ENCODE results near the gene TNFAIP8.

TNFAIP8 gene

GRCh38 chr5:119355685-119356611 is at the start of gene TNFAIP8:
TNFAIP8 (plus strand) TSS chr5:119356019; CDS start chr5:119356091, 72 bp downstream.
- peak; percentile 49 for DNase-seq
- in situ Hi-C loops (cut with HindIII; ENCODE audit: low pct_ligation_motif_present, low pct_unique_long_range_greater_than_20kb, low sequenced_read_pairs): no loop called here

- in situ Hi-C loops (cut with HindIII; ENCODE audit: low pct_ligation_motif_present, low pct_unique_long_range_greater_than_20kb, low sequenced_read_pairs): no loop called here
- DNase-seq: no peak
These were observed 48.6 kb upstream of the TNFAIP8 start for GRCh38 chr5:119307170-119307569.

- in situ Hi-C loops (cut with HindIII; ENCODE audit: low pct_ligation_motif_present, low pct_unique_long_range_greater_than_20kb, low sequenced_read_pairs): no loop called here
- no peak for DNase-seq
These were observed 46.5 kb upstream of the TNFAIP8 start for GRCh38 chr5:119309326-119309725.

- in situ Hi-C loops (cut with HindIII; ENCODE audit: low pct_ligation_motif_present, low pct_unique_long_range_greater_than_20kb, low sequenced_read_pairs): no loop called here
These were observed 44.1 kb upstream of the TNFAIP8 start for GRCh38 chr5:119311688-119312087.

GRCh38 chr5:119312403-119312802 is 43.4 kb upstream of the TNFAIP8 start:
- in situ Hi-C loops (cut with HindIII; ENCODE audit: low pct_ligation_motif_present, low pct_unique_long_range_greater_than_20kb, low sequenced_read_pairs): no loop called here
- no peak for DNase-seq

More at GRCh38 chr5:119311688-119312087, 44.1 kb upstream of the TNFAIP8 start:
- DNase-seq: no peak

GRCh38 chr5:119313197-119313596 is 42.6 kb upstream of the TNFAIP8 start:
- in situ Hi-C loops (cut with HindIII; ENCODE audit: low pct_ligation_motif_present, low pct_unique_long_range_greater_than_20kb, low sequenced_read_pairs): no loop called here
- DNase-seq: no peak

GRCh38 chr5:119313658-119314605 is 41.9 kb upstream of the TNFAIP8 start:
- no peak for DNase-seq
- in situ Hi-C loops (cut with HindIII; ENCODE audit: low pct_ligation_motif_present, low pct_unique_long_range_greater_than_20kb, low sequenced_read_pairs): no loop called here

GRCh38 chr5:119315516-119315949 is 40.3 kb upstream of the TNFAIP8 start:
- in situ Hi-C loops (cut with HindIII; ENCODE audit: low pct_ligation_motif_present, low pct_unique_long_range_greater_than_20kb, low sequenced_read_pairs): no loop called here

GRCh38 chr5:119316086-119316485 is 39.7 kb upstream of the TNFAIP8 start:
- DNase-seq: no peak
- in situ Hi-C loops (cut with HindIII; ENCODE audit: low pct_ligation_motif_present, low pct_unique_long_range_greater_than_20kb, low sequenced_read_pairs): no loop called here

More at GRCh38 chr5:119315516-119315949, 40.3 kb upstream of the TNFAIP8 start:
- DNase-seq: peak; percentile 28

- in situ Hi-C loops (cut with HindIII; ENCODE audit: low pct_ligation_motif_present, low pct_unique_long_range_greater_than_20kb, low sequenced_read_pairs): no loop called here
- no peak for DNase-seq
These were observed 38.9 kb upstream of the TNFAIP8 start for GRCh38 chr5:119316906-119317305.

- in situ Hi-C loops (cut with HindIII; ENCODE audit: low pct_ligation_motif_present, low pct_unique_long_range_greater_than_20kb, low sequenced_read_pairs): no loop called here
- DNase-seq: no peak
These were observed 37.4 kb upstream of the TNFAIP8 start for GRCh38 chr5:119318256-119318894.

- no peak for DNase-seq
- in situ Hi-C loops (cut with HindIII; ENCODE audit: low pct_ligation_motif_present, low pct_unique_long_range_greater_than_20kb, low sequenced_read_pairs): no loop called here
These were observed 36.4 kb upstream of the TNFAIP8 start for GRCh38 chr5:119319401-119319800.

GRCh38 chr5:119319890-119320289 is 35.9 kb upstream of the TNFAIP8 start:
- no peak for DNase-seq
- in situ Hi-C loops (cut with HindIII; ENCODE audit: low pct_ligation_motif_present, low pct_unique_long_range_greater_than_20kb, low sequenced_read_pairs): no loop called here

GRCh38 chr5:119321569-119322311 is 34.1 kb upstream of the TNFAIP8 start:
- in situ Hi-C loops (cut with HindIII; ENCODE audit: low pct_ligation_motif_present, low pct_unique_long_range_greater_than_20kb, low sequenced_read_pairs): no loop called here
- DNase-seq: no peak

- DNase-seq: peak; percentile 45
- in situ Hi-C loops (cut with HindIII; ENCODE audit: low pct_ligation_motif_present, low pct_unique_long_range_greater_than_20kb, low sequenced_read_pairs): no loop called here
These were observed 33.4 kb upstream of the TNFAIP8 start for GRCh38 chr5:119322312-119322947.

GRCh38 chr5:119322948-119323537 is 32.8 kb upstream of the TNFAIP8 start:
- in situ Hi-C loops (cut with HindIII; ENCODE audit: low pct_ligation_motif_present, low pct_unique_long_range_greater_than_20kb, low sequenced_read_pairs): no loop called here

GRCh38 chr5:119323601-119324000 is 32.2 kb upstream of the TNFAIP8 start:
- DNase-seq: peak; percentile 36
- in situ Hi-C loops (cut with HindIII; ENCODE audit: low pct_ligation_motif_present, low pct_unique_long_range_greater_than_20kb, low sequenced_read_pairs): no loop called here

More at GRCh38 chr5:119322948-119323537, 32.8 kb upstream of the TNFAIP8 start:
- peak; percentile 47 for DNase-seq

Data from ACHN (cell line).